SHP77 (cell line): ENCODE data around the gene GUCY1A1.

Source experiments
- DNase-seq, 2 experiments: peaks; one replicate each; lab custom pipeline; 2025; lab: John Stamatoyannopoulos, UW

Gene GUCY1A1

GRCh38 chr4:155777971-155778735, 111.5 kb downstream of the GUCY1A1 start:
- DNase-seq = no peak

GRCh38 chr4:155780775-155781174, 114.1 kb downstream of the GUCY1A1 start:
- no peak for DNase-seq

DNA sequence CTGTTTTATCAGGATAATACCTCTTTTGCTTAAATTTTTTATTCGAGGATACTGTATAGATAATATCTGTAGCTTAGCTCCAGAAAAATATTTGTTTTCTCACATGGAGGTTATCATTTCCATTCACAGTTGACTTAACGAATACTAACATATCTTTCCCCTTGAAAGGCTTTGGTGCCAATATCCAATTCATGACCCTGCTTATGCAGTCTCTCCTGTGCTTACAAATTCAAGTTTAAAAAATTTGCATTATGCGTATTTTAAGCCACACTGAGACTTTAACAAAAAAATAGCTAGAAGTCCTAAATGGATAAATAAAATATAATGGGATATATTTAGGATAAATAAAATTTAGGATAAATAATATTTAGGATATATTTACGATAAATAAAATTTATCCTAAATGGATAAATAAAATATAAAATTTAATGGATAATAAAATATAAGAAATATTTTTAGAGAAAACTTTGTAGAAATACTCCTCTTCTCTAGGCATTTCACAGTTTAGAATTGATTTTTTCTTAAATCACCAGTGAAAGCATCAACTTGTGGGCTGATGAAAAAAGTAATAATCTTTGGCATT, 114.7 kb downstream of the GUCY1A1 start:
- no peak for DNase-seq
